ENCODE data around the gene USP32.

DNA sequence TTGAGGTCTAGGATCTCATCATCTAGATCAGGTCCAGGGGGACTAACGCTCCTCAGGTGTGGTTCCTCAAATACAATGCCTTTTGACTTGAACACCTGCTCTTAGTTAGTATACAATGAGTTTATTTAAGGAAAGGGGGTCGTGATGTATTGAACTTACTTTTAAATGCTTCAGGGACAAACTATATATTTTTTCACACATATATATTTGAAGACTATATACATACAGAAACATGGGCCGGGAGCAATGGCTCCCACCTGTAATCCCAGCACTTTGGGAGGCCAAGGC, 11.5 kb upstream of the USP32 start:
- TF ChIP-seq NFYB (IDR thresholded peaks at IDR 0.05; ENCODE audit: insufficient read depth, low read depth, low read length) (no peak), CEBPZ (IDR thresholded peaks at IDR 0.05; ENCODE audit: low read depth, low read length) (no peak), KDM1A (IDR thresholded peaks at IDR 0.05; ENCODE audit: borderline replicate concordance) (no peak)
- TF ChIP-seq, protein P1, sequence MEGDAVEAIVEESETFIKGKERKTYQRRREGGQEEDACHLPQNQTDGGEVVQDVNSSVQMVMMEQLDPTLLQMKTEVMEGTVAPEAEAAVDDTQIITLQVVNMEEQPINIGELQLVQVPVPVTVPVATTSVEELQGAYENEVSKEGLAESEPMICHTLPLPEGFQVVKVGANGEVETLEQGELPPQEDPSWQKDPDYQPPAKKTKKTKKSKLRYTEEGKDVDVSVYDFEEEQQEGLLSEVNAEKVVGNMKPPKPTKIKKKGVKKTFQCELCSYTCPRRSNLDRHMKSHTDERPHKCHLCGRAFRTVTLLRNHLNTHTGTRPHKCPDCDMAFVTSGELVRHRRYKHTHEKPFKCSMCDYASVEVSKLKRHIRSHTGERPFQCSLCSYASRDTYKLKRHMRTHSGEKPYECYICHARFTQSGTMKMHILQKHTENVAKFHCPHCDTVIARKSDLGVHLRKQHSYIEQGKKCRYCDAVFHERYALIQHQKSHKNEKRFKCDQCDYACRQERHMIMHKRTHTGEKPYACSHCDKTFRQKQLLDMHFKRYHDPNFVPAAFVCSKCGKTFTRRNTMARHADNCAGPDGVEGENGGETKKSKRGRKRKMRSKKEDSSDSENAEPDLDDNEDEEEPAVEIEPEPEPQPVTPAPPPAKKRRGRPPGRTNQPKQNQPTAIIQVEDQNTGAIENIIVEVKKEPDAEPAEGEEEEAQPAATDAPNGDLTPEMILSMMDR (IDR thresholded peaks at IDR 0.05 in 2 of 3, conservative IDR thresholded peaks at IDR 0.05 in 1 of 3; ENCODE audit: control insufficient read depth in 2 of 3, extremely low read depth in 1 of 3, insufficient read depth in 1 of 3, low read depth in 3 of 3, low read length in 3 of 3), result no peak
- TF ChIP-seq, protein P2, sequence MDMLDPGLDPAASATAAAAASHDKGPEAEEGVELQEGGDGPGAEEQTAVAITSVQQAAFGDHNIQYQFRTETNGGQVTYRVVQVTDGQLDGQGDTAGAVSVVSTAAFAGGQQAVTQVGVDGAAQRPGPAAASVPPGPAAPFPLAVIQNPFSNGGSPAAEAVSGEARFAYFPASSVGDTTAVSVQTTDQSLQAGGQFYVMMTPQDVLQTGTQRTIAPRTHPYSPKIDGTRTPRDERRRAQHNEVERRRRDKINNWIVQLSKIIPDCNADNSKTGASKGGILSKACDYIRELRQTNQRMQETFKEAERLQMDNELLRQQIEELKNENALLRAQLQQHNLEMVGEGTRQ (IDR thresholded peaks at IDR 0.05; ENCODE audit: borderline replicate concordance, low read depth, low read length), result no peak

All from GM12878 (cell line).